Ovary (tissue), 3 donors: ENCODE data around the gene COL13A1.

Experiments
- CTCF ChIP-seq, 3 donors: fragments of 450-650 bp in 2 of 3; fragments of 200-600 bp in 1 of 3; IDR thresholded peaks; one replicate each; pipeline versions ENCODE4 v1.5.1 to v1.8.0; 2016 to 2022; ENCODE audit warnings: antibody characterized with exemption in 3 of 3, mild to moderate bottlenecking in 1 of 3
- EP300 ChIP-seq: sonication (generic); formaldehyde crosslinking; IDR thresholded peaks from one replicate; pipeline ENCODE4 v1.6.1; 2017; ENCODE audit warnings: antibody characterized with exemption
- POLR2A ChIP-seq: fragments of 450-650 bp; IDR thresholded peaks from one replicate; pipeline ENCODE4 v1.6.1; 2017; ENCODE audit warnings: antibody characterized with exemption, mild to moderate bottlenecking, moderate library complexity
- donor health status: DM: no; HTN: no; CAD: no.

- TF ChIP-seq CTCF (IDR thresholded peaks at IDR 0.05) (no peak), POLR2A (no peak), EP300 (no peak)
Observed at GRCh38 chr10:69839696-69840345, 38.1 kb downstream of the COL13A1 start.
